Body of pancreas (tissue), 4 donors: ENCODE data around the gene CAMK1D. TPM values are rescaled to one million over a fixed set of nuclear protein-coding genes. Genes with fewer than 3 reads are reported as not detected.
A peak's percentile ranks its signal among the peaks of the same experiment; 100 is the strongest.

Experiments used
- ATAC-seq: fragments of 150-250 bp; one replicate; pipeline ENCODE4 v1.9.1; 2016
- DNase-seq, 4 donors: peaks; one replicate each; pipeline ENCODE4 v3.0.0-alpha.2; 2019
- H3K27ac ChIP-seq, 4 donors: fragments of 200-600 bp; sonication (generic); 1 replicate in 3 of 4; 2 replicates in 1 of 4; pipeline versions ENCODE4 v1.5.1 to v1.6.1; 2016 to 2019; ENCODE audit warnings: mild to moderate bottlenecking in 1 of 4, mixed read lengths in 1 of 4, moderate library complexity in 1 of 4
- H3K27me3 ChIP-seq, 2 donors: fragments of 200-600 bp; sonication (generic); one replicate each; pipeline ENCODE4 v1.6.0; 2016; ENCODE audit warnings: mild to moderate bottlenecking in 1 of 2
- H3K36me3 ChIP-seq, 2 donors: fragments of 200-600 bp; sonication (generic); replicated peaks in 1 of 2; 2 replicates each; pipeline ENCODE4 v1.5.1; 2016; ENCODE audit warnings: low read depth in 2 of 2; ENCODE audit not compliant: insufficient read depth in 1 of 2
- H3K4me1 ChIP-seq: fragments of 200-600 bp; sonication (generic); one replicate; pipeline ENCODE4 v1.6.0; 2016
- H3K4me3 ChIP-seq, 2 donors: fragments of 200-600 bp; sonication (generic); 1 replicate in 1 of 2; 2 replicates in 1 of 2; pipeline ENCODE4 v1.5.1; 2016 to 2019
- H3K9me3 ChIP-seq, 3 donors: fragments of 200-600 bp; sonication (generic); 1 replicate in 2 of 3; 2 replicates in 1 of 3; pipeline ENCODE4 v1.5.1; 2016
- POLR2A ChIP-seq, 3 donors: fragments of 450-650 bp; IDR thresholded peaks; one replicate each; pipeline ENCODE4 v1.6.1; 2016; ENCODE audit warnings: antibody characterized with exemption in 3 of 3, mild to moderate bottlenecking in 2 of 3
- WGBS, 2 donors: methylation state at CpG; one replicate each; pipeline ENCODE4 v1.1.5; 2017; 5-methylcytosine and 5-hydroxymethylcytosine counted together
- intact Hi-C: fragments of 100-400 bp; cut with DNase I; formaldehyde crosslinking; loops from one replicate; pipeline ENCODE4 v1.15.1; 2023
- total RNA-seq, 2 donors: library from RNA; depleted of rRNA; stranded (reverse); fragments of >200 nt; gene quantifications; one replicate each; pipeline ENCODE4 v1.1.0, GENCODE V29; 2016
- TF ChIP-seq, protein P1 (sequence below), 7 experiments: fragments of 450-650 bp in 4 of 7; fragments of 200-600 bp in 3 of 7; sonication (generic) in 3 of 7; IDR thresholded peaks; one replicate each; pipeline ENCODE4 v1.5.1; 2016 to 2019; ENCODE audit warnings: antibody characterized with exemption in 7 of 7

The CAMK1D gene
- total RNA-seq, 2 donors from 2014 or later, result 12.5 to 14.2 TPM

DNA sequence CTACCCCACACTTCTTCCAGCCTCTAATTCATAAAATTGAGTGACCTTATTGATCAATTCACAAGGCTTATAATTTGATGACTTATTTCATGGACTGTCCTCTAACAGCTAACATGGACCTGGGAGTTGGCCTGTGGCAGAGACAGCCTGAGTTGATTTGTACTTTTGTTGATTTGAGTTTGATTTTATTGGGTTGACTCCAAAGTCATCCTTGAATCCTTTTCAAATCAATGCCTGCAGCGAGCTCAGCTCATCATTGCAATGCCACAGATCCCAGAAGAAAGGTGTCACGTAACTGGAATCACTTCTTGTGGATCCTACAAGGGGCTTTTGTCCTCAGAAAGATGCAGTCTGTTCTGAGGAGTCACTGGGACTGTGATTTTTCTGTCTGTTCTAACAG is 138.0 kb downstream of the CAMK1D start:
- Histone ChIP-seq H3K36me3 (no peaks in the 10 kb centered on the region), H3K4me3 (no peak overlapping the region), H3K27me3 (no peaks in the 10 kb centered on the region), H3K9me3 (no peaks in the 10 kb centered on the region), H3K27ac (no peak overlapping the region), H3K4me1 (peaks cover 43% of the 10 kb centered on the region)
- WGBS, 2 donors, result 81 to 84% methylated on average over 2 of the region's 2 CpGs
- no peak for TF ChIP-seq POLR2A (IDR thresholded peaks at IDR 0.05)
- TF ChIP-seq, protein P1, sequence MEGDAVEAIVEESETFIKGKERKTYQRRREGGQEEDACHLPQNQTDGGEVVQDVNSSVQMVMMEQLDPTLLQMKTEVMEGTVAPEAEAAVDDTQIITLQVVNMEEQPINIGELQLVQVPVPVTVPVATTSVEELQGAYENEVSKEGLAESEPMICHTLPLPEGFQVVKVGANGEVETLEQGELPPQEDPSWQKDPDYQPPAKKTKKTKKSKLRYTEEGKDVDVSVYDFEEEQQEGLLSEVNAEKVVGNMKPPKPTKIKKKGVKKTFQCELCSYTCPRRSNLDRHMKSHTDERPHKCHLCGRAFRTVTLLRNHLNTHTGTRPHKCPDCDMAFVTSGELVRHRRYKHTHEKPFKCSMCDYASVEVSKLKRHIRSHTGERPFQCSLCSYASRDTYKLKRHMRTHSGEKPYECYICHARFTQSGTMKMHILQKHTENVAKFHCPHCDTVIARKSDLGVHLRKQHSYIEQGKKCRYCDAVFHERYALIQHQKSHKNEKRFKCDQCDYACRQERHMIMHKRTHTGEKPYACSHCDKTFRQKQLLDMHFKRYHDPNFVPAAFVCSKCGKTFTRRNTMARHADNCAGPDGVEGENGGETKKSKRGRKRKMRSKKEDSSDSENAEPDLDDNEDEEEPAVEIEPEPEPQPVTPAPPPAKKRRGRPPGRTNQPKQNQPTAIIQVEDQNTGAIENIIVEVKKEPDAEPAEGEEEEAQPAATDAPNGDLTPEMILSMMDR (IDR thresholded peaks at IDR 0.05), result no peak
- DNase-seq (no peak), ATAC-seq (no peak)
- intact Hi-C loops, result no loop called here

DNA sequence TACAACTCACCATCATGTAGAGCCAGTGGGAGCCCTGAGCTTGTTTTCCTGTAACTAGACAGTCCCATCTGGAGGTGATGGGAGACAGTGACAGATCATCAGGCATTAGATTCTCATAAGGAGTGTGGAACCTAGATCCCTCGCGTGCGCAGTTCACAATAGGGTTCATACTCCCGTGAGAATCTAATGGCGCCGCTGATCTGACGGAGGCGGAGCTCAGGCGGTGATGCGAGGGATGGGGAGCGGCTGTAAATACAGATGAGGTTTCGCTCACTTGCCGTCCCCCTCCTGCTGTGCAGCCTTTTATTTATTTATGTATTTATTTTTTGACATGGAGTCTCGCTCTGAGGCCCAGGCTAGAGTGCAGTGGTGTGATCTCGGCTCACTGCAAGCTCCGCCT is 139.3 kb downstream of the CAMK1D start:
- no peaks in the 10 kb centered on the region for H3K9me3 ChIP-seq
- DNase-seq (no peak), ATAC-seq (no peak)
- WGBS, 2 donors, result 91 to 98% methylated on average over 16 of the region's 16 CpGs
- no peak overlapping the region for H3K4me3 ChIP-seq
- H3K4me1 ChIP-seq, result peaks cover 43% of the 10 kb centered on the region
- peak overlapping the region in 1 of 4 donors; percentile 29 for H3K27ac ChIP-seq
- H3K36me3 ChIP-seq, result no peaks in the 10 kb centered on the region
- intact Hi-C loops, result no loop called here
- TF ChIP-seq POLR2A (IDR thresholded peaks at IDR 0.05), result no peak
- TF ChIP-seq, protein P1 (IDR thresholded peaks at IDR 0.05), result no peak
- H3K27me3 ChIP-seq, result no peaks in the 10 kb centered on the region

DNA sequence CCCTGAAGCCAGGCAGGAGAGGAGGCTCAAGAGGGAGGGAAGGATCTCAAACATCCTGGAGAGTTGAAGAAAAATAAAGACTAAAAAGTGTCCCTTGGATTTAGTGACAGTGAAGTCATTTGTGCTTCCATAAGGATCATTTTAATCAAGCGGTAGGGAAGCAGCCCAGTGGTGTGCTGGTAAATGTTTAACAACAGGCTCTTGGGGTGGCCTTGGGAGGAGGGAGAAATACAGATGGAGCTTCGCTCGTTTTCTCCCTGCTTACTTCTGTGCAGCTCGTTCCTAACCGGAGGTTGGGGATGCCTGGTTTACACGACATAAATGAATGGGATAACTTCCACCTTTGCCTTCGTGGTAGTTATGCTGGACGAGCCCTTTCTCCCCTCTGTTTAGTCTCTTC is 140.0 kb downstream of the CAMK1D start:
- Histone ChIP-seq H3K4me1 (peaks cover 41% of the 10 kb centered on the region), H3K36me3 (no peaks in the 10 kb centered on the region), H3K4me3 (no peak overlapping the region), H3K27ac (peak overlapping the region in 2 of 4 donors; percentile 21 to 29), H3K9me3 (no peaks in the 10 kb centered on the region), H3K27me3 (no peaks in the 10 kb centered on the region)
- 10 to 16% methylated on average over 8 of the region's 8 CpGs for whole genome bisulfite sequencing, 2 donors
- ATAC-seq (peak; percentile 60), DNase-seq (peak; percentile 35 to 68 (median 52))
- intact Hi-C loops, result no loop called here
- no peak for TF ChIP-seq POLR2A (IDR thresholded peaks at IDR 0.05)
- TF ChIP-seq, protein P1 (IDR thresholded peaks at IDR 0.05), result no peak

DNA sequence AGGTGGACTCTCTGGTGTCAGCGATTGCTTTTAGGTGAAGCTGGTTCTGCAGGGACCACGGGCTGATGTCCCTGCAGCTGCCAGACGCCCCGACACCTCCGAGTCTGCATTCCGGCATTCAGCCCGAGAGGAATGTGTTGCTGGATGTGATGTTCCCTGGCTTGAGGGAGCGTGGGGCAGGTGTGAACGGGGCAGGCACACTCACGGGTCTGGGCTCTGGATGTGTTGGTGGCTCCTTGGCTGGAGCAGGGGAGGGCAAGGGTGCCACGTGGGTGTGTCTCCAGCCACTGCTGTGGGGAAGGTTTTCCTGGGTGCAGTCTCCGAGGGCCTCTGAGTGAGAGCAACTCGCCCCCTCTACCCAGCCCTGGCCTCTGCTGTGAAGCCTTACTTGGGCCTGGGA is 140.5 kb downstream of the CAMK1D start:
- ATAC-seq (peak; percentile 19), DNase-seq (peak in 1 of 4 donors; percentile 28)
- Histone ChIP-seq H3K4me3 (no peak overlapping the region), H3K4me1 (peaks cover 36% of the 10 kb centered on the region), H3K27me3 (no peaks in the 10 kb centered on the region), H3K9me3 (no peaks in the 10 kb centered on the region), H3K27ac (peak overlapping the region in 1 of 4 donors; percentile 29), H3K36me3 (no peaks in the 10 kb centered on the region)
- 8 to 34% methylated on average over 2 to 13 of the region's 13 CpGs for WGBS, 2 donors
- intact Hi-C loops, result no loop called here
- TF ChIP-seq, protein P1 (IDR thresholded peaks at IDR 0.05), result no peak
- TF ChIP-seq POLR2A (IDR thresholded peaks at IDR 0.05), result no peak

DNA sequence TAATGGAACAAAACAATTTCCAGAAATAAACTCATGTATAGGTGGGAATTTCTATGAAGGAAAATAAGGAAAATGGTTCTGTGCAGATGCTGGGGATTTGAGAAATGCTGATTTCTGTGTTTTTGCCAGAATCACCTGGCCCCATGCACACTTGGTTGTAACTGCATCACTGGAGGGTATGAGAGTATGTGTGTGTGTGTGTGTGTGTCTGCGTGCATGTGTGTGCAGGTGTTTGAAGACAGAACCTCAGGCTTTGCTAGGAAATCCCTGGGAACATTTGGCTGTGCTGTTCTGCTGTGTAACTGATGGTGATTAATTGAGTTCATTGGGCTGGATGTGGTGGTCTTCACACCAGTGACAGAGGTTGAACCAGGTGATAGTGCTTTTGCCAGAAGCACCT is 141.6 kb downstream of the CAMK1D start:
- no peak overlapping the region for H3K4me3 ChIP-seq
- peaks cover 25% of the 10 kb centered on the region for H3K4me1 ChIP-seq
- no peak for DNase-seq
- H3K27ac ChIP-seq, result no peak overlapping the region
- no peak for ATAC-seq
- no peaks in the 10 kb centered on the region for H3K27me3 ChIP-seq
- no peaks in the 10 kb centered on the region for H3K36me3 ChIP-seq
- H3K9me3 ChIP-seq, result no peaks in the 10 kb centered on the region
- TF ChIP-seq, protein P1 (IDR thresholded peaks at IDR 0.05), result no peak
- TF ChIP-seq POLR2A (IDR thresholded peaks at IDR 0.05), result no peak
- intact Hi-C loops, result no loop called here
- 68 to 71% methylated on average over 1 of the region's 1 CpG for WGBS, 2 donors
